ENCODE results near the gene F8. TPM values are rescaled to one million over a fixed set of nuclear protein-coding genes. Genes with fewer than 3 reads are reported as not detected.
"Not testable (repeated sequence)": the region's sequence is repeated elsewhere in the genome, so short reads cannot be mapped to it uniquely, and the experiment has no call there.

The F8 gene
- total RNA-seq, 1 donor from 2014 or later = 49.7 TPM

DNA sequence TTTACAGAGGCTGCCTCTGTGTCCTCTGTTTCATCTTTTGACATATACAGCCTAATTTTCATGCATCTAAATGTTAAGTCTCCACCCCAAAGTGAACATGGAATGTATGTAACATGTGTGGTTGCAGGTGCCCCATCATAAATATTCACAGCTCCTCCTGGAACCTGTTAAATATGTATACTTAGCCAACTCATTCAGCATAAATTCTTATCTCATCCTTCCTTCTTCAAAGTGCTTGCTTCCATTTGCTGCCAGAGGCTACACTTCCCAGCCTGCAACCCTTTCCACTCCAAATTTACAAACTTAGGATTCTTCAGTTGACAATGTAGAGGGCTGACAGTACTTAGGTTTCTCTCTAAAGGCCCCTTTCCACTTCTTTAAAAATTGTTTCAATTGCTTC lies 60.6 kb downstream of the F8 start:
- Histone ChIP-seq H3K27ac (replicated peaks) (no peak overlapping the region), H3K4me1 (no peaks in the 10 kb centered on the region), H3K9me3 (replicated peaks) (no peaks in the 10 kb centered on the region), H3K4me3 (no peak overlapping the region), H3K27me3 (ENCODE audit: low read depth) (no peaks in the 10 kb centered on the region), H3K36me3 (no peaks in the 10 kb centered on the region)
- intact Hi-C loops (cut with micrococcal nuclease) = no loop called here
- no peak for DNase-seq
- TF ChIP-seq, protein P1, sequence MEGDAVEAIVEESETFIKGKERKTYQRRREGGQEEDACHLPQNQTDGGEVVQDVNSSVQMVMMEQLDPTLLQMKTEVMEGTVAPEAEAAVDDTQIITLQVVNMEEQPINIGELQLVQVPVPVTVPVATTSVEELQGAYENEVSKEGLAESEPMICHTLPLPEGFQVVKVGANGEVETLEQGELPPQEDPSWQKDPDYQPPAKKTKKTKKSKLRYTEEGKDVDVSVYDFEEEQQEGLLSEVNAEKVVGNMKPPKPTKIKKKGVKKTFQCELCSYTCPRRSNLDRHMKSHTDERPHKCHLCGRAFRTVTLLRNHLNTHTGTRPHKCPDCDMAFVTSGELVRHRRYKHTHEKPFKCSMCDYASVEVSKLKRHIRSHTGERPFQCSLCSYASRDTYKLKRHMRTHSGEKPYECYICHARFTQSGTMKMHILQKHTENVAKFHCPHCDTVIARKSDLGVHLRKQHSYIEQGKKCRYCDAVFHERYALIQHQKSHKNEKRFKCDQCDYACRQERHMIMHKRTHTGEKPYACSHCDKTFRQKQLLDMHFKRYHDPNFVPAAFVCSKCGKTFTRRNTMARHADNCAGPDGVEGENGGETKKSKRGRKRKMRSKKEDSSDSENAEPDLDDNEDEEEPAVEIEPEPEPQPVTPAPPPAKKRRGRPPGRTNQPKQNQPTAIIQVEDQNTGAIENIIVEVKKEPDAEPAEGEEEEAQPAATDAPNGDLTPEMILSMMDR (IDR thresholded peaks at IDR 0.05; ENCODE audit: borderline replicate concordance) = no peak

DNA sequence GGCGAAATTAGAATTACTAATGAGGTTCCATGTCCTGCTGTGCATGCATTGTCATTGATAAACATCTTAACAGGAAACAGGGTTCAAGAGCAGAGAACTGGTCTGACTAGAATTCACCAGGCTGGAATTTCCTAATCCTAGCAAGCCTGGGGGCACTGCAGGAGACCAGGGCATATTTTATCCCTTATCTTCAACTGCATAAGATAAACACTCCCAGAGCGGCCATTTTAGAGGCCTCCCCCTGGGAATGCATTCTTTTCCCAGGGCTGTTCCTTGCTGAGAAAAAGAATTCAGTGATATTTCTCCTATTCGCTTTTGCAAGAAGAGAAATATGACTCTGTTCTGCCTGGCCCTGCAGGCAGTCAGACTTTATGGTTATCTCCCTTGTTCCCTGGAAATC lies 66.7 kb downstream of the F8 start:
- H3K4me3 ChIP-seq; H3K27me3 ChIP-seq (ENCODE audit: low read depth); H3K4me1 ChIP-seq; DNase-seq; H3K27ac ChIP-seq (replicated peaks); H3K36me3 ChIP-seq; intact Hi-C loops (cut with micrococcal nuclease); H3K9me3 ChIP-seq (replicated peaks): not testable (repeated sequence)

DNA sequence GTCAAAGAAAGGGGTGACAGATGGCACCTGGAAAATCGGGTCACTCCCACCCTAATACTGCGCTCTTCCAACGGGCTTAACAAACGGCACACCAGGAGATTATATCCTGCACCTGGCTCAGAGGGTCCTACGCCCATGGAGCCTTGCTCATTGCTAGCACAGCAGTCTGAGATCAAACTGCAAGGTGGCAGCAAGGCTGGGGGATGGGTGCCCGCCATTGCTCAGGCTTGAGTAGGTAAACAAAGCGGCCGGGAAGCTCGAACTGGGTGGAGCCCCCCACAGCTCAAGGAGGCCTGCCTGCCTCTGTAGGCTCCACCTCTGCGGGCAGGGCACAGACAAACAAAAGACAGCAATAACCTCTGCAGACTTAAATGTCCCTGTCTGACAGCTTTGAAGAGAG lies 83.3 kb downstream of the F8 start:
- intact Hi-C loops (cut with micrococcal nuclease); H3K27ac ChIP-seq (replicated peaks); H3K27me3 ChIP-seq (ENCODE audit: low read depth); H3K4me1 ChIP-seq; H3K9me3 ChIP-seq (replicated peaks); H3K36me3 ChIP-seq; H3K4me3 ChIP-seq; DNase-seq: not testable (repeated sequence)

DNA sequence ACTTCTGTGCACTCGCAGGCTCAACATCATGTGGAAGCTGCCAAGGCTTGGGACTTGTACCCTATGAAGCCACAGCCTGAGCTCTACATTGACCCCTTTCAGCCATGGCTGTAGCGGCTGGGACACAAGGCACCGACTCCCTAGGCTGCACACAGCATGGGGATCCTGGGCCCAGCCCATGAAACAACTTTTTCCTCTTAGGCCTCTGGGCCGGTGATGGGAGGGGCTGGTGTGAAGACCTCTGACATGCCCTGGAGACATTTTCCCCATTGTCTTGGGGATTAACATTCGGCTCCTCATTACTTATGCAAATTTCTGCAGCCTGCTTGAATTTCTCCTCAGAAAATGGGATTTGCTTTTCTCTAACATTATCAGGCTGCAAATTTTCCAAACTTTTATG lies 97.8 kb downstream of the F8 start:
- H3K27ac ChIP-seq (replicated peaks); H3K4me3 ChIP-seq; H3K27me3 ChIP-seq (ENCODE audit: low read depth); DNase-seq; H3K4me1 ChIP-seq; H3K9me3 ChIP-seq (replicated peaks); H3K36me3 ChIP-seq; intact Hi-C loops (cut with micrococcal nuclease): not testable (repeated sequence)

DNA sequence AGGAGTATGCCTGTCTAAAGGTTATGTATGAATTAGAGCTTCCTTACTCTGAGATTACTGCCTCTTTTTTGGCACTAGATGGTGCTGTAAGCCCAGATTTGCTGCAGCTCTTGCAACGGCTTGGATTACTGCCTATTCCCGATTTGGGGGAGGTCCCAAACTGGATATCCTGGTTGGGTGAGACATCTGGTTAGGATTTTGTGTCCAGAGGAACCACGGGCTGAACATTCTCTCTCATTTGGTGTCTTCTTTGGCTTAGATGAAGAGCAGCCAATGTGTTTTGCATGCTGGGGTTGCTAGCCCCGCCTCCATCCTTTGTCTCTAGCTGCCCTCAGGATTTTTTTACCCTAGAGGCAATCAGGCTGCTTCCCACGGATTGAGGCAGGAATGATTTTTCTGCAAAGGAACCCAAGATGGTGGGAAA lies 104.5 kb downstream of the F8 start:
- Histone ChIP-seq H3K9me3 (replicated peaks) (no peaks in the 10 kb centered on the region), H3K36me3 (no peaks in the 10 kb centered on the region), H3K27me3 (ENCODE audit: low read depth) (no peaks in the 10 kb centered on the region), H3K4me3 (peak overlapping the region; percentile 41), H3K4me1 (no peaks in the 10 kb centered on the region), H3K27ac (replicated peaks) (no peak overlapping the region)
- DNase-seq = peak; percentile 19
- TF ChIP-seq, protein P1 (IDR thresholded peaks at IDR 0.05; ENCODE audit: borderline replicate concordance) = peak; percentile 60
- intact Hi-C loops (cut with micrococcal nuclease) = no loop called here

DNA sequence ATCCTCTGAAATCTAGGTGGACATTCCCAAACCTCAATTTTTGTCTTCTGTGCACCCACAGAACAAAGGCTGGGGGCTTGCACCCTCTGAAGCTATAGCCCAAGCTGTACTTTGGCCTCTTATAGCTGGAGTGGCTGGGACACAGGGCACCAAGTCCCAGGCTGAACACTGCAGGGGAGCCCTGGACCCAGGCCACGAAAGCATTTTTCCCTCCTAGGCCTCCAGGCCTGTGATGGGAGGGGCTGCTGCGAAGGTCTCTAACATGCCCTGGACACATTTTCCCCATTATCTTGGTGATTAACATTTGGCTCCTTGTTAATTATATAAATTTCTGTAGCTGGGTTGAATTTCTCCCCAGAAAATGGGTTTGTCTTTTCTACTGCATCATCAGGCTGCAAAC lies 108.5 kb downstream of the F8 start:
- intact Hi-C loops (cut with micrococcal nuclease) = no loop called here
- no peak for DNase-seq
- TF ChIP-seq, protein P1 (IDR thresholded peaks at IDR 0.05; ENCODE audit: borderline replicate concordance) = no peak

DNA sequence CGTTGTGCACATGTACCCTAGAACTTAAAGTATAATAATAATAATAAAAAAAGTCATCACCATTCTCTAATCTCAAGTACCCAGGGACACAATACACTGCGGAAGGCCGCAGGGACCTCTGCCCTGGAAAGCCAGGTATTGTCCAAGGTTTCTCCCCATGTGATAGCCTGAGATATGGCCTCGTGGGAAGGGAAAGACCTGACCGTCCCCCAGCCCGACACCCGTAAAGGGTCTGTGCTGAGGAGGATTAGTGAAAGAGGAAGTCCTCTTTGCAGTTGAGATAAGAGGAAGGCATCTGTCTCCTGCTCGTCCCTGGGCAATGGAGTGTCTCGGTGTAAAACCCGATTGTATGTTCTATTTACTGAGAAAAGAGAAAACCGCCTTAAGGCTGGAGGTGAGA lies 112.0 kb downstream of the F8 start:
- H3K27me3 ChIP-seq (ENCODE audit: low read depth); H3K27ac ChIP-seq (replicated peaks); H3K9me3 ChIP-seq (replicated peaks); H3K4me3 ChIP-seq; intact Hi-C loops (cut with micrococcal nuclease); H3K36me3 ChIP-seq; H3K4me1 ChIP-seq; DNase-seq: not testable (repeated sequence)

More for the DNA sequence above, 108.5 kb downstream of the F8 start:
- Histone ChIP-seq H3K9me3 (replicated peaks) (no peaks in the 10 kb centered on the region), H3K27me3 (ENCODE audit: low read depth) (no peaks in the 10 kb centered on the region), H3K36me3 (no peaks in the 10 kb centered on the region), H3K4me1 (no peaks in the 10 kb centered on the region), H3K4me3 (no peak overlapping the region), H3K27ac (replicated peaks) (no peak overlapping the region)

DNA sequence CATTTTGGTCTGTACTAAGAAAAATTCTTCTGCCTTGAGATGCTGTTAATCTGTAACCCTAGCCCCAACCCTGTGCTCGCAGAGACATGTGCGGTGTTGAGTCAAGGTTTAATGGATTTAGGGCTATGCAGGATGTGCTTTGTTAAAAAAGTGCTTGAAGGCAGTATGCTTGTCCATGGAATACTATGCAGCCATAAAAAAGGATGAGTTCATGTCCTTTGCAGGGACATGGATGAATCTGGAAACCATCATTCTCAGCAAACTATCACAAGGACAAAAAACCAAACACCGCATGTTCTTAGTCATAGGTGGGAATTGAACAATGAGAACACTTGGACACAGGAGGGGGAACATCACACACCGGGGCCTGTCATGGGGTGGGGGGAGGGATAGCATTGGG lies 112.5 kb downstream of the F8 start:
- H3K36me3 ChIP-seq; H3K4me3 ChIP-seq; H3K27ac ChIP-seq (replicated peaks); intact Hi-C loops (cut with micrococcal nuclease); H3K9me3 ChIP-seq (replicated peaks); H3K27me3 ChIP-seq (ENCODE audit: low read depth); H3K4me1 ChIP-seq; DNase-seq: not testable (repeated sequence)

Data from left ventricle myocardium inferior (tissue), 1 donor.